ENCODE measurements around the gene GPR152. TPM values are rescaled to one million over a fixed set of nuclear protein-coding genes. Genes with fewer than 3 reads are reported as not detected.
A peak's percentile ranks its signal among the peaks of the same experiment; 100 is the strongest.
"Not testable (repeated sequence)": the region's sequence is repeated elsewhere in the genome, so short reads cannot be mapped to it uniquely, and the experiment has no call there.

GPR152 gene
- total RNA-seq, 4 donors from 2014 or later = not detected

GRCh38 chr11:67431346-67432249 lies 20.9 kb downstream of the GPR152 start:
- TF ChIP-seq CTCF (IDR thresholded peaks at IDR 0.05) = no peak
- ATAC-seq (ENCODE audit: low FRiP score) (no peak), DNase-seq (ENCODE audit: low spot score) (no peak)

- no peak for ATAC-seq (ENCODE audit: low FRiP score)
- no peak for DNase-seq (ENCODE audit: low spot score)
- TF ChIP-seq CTCF (IDR thresholded peaks at IDR 0.05) = no peak
These were observed 22.8 kb downstream of the GPR152 start for GRCh38 chr11:67429722-67430121.

- DNase-seq (ENCODE audit: low spot score) (no peak), ATAC-seq (ENCODE audit: low FRiP score) (no peak)
- TF ChIP-seq CTCF (IDR thresholded peaks at IDR 0.05) = no peak
These were observed 23.4 kb downstream of the GPR152 start for GRCh38 chr11:67429038-67429668.

- TF ChIP-seq CTCF (IDR thresholded peaks at IDR 0.05) = no peak
- ATAC-seq (ENCODE audit: low FRiP score) (peak; percentile 92), DNase-seq (ENCODE audit: low spot score) (peak; percentile 99)
These were observed 24.2 kb downstream of the GPR152 start, which contains the start of gene RPS6KB2 for GRCh38 chr11:67428052-67429001. Gene RPS6KB2 (plus strand): TSS chr11:67428494. CDS start chr11:67428546, 52 bp downstream.

- DNase-seq (ENCODE audit: low spot score); ATAC-seq (ENCODE audit: low FRiP score): not testable (repeated sequence)
These were observed 25.1 kb downstream of the GPR152 start for GRCh38 chr11:67427364-67427859.

GRCh38 chr11:67423891-67424613 lies 28.5 kb downstream of the GPR152 start:
- no peak for TF ChIP-seq CTCF (IDR thresholded peaks at IDR 0.05)
- ATAC-seq (ENCODE audit: low FRiP score) (no peak), DNase-seq (ENCODE audit: low spot score) (no peak)

Data from omental fat pad (tissue), 4 donors.